B cell (primary cell): ENCODE data around the gene NRN1L.

ENCODE experiments used
- CTCF ChIP-seq: fragments of 200-600 bp; IDR thresholded peaks from one replicate; pipeline ENCODE4 v1.8.0; 2022; ENCODE audit warnings: antibody characterized with exemption, mild to moderate bottlenecking
- EZH2 ChIP-seq: IDR thresholded peaks from 2 replicates; pipeline ENCODE4 v1.6.1; 2012; ENCODE audit warnings: borderline replicate concordance, low read depth, mild to moderate bottlenecking, moderate library complexity, low read length; ENCODE audit not compliant: insufficient read depth, poor library complexity, severe bottlenecking

DNA sequence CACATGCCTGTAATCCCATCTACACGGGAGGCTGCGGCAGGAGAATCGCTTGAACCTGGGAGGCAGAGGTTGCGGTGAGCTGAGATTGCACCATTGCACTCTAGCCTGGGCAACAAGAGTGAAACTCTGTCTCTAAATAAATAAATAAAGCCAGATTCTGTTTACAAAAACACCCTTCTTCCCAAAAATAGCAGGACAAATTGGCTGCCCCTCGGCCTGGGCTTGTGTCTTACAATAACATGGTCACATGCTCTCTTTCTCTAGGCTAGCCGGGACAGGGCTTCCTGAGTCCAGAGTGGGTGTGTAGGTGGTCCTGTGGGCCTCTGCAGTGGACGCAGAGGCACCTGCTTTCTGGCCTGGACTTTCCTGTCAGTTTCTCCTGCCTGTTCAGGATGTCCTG, 15.0 kb upstream of the NRN1L start:
- TF ChIP-seq CTCF (no peak), EZH2 (no peak)
